Liver (tissue), 9 donors: Measurements from ENCODE around the gene VEPH1. TPM values are rescaled to one million over a fixed set of nuclear protein-coding genes. Genes with fewer than 3 reads are reported as not detected.

ENCODE experiments used
- DNase-seq: peaks from one replicate; pipeline ENCODE4 v3.0.0-alpha.2; 2017; ENCODE audit warnings: low spot score
- H3K27ac ChIP-seq, 2 donors: one replicate each; pipeline ENCODE4 v1.7.0; 2013; ENCODE audit warnings: inconsistent platforms in 2 of 2, low read length in 2 of 2, control low read depth in 1 of 2, low read depth in 1 of 2, mild to moderate bottlenecking in 1 of 2
- H3K27me3 ChIP-seq, 4 donors: one replicate each; pipeline versions ENCODE4 v1.6.1 to v1.7.0; 2013; ENCODE audit warnings: low read length in 3 of 4, inconsistent platforms in 1 of 4, mild to moderate bottlenecking in 1 of 4, moderate library complexity in 1 of 4; ENCODE audit not compliant: control insufficient read depth in 4 of 4, insufficient read depth in 4 of 4
- H3K36me3 ChIP-seq, 4 donors: one replicate each; pipeline versions ENCODE4 v1.6.1 to v1.7.0; 2013; ENCODE audit warnings: low read length in 3 of 4, mild to moderate bottlenecking in 3 of 4, low read depth in 1 of 4, moderate library complexity in 1 of 4; ENCODE audit not compliant: control insufficient read depth in 4 of 4, insufficient read depth in 3 of 4
- H3K4me1 ChIP-seq, 4 donors: one replicate each; pipeline versions ENCODE4 v1.6.1 to v1.7.0; 2013; ENCODE audit warnings: low read length in 3 of 4, mild to moderate bottlenecking in 3 of 4, moderate library complexity in 1 of 4; ENCODE audit not compliant: control insufficient read depth in 4 of 4, insufficient read depth in 4 of 4
- H3K4me3 ChIP-seq, 3 donors: one replicate each; pipeline versions ENCODE4 v1.6.1 to v1.7.0; 2013; ENCODE audit warnings: low read length in 3 of 3, control low read depth in 1 of 3, low read depth in 1 of 3, mild to moderate bottlenecking in 1 of 3
- H3K9ac ChIP-seq, 2 donors: one replicate each; pipeline ENCODE4 v1.7.0; 2013; ENCODE audit warnings: low read length in 2 of 2, mild to moderate bottlenecking in 2 of 2, moderate library complexity in 2 of 2, control low read depth in 1 of 2, low read depth in 1 of 2
- H3K9me3 ChIP-seq, 4 donors: one replicate each; pipeline versions ENCODE4 v1.6.1 to v1.7.0; 2013; ENCODE audit warnings: low read length in 3 of 4; ENCODE audit not compliant: control insufficient read depth in 4 of 4
- ATF3 ChIP-seq: IDR thresholded peaks from 2 replicates; pipeline ENCODE4 v1.6.1; 2016; ENCODE audit warnings: antibody characterized with exemption
- CTCF ChIP-seq: fragments of 150-350 bp; IDR thresholded peaks from 2 replicates; pipeline ENCODE4 v1.5.1; 2017; ENCODE audit warnings: improper control_type of control experiment, low read depth, low read length; ENCODE audit not compliant: missing input control
- EGR1 ChIP-seq, 2 donors: IDR thresholded peaks; 2 replicates each; pipeline ENCODE4 v1.6.1; 2016 to 2018; ENCODE audit warnings: antibody characterized with exemption in 2 of 2, low read depth in 2 of 2
- FOXA1 ChIP-seq: IDR thresholded peaks from 2 replicates; pipeline ENCODE4 v1.6.1; 2016; ENCODE audit warnings: antibody characterized with exemption
- FOXA2 ChIP-seq: IDR thresholded peaks from 2 replicates; pipeline ENCODE4 v1.6.1; 2016; ENCODE audit warnings: antibody characterized with exemption
- GABPA ChIP-seq, 2 donors: IDR thresholded peaks in 1 of 2; conservative IDR thresholded peaks in 1 of 2; 2 replicates each; pipeline ENCODE4 v1.6.1; 2016; ENCODE audit warnings: antibody characterized with exemption in 2 of 2, mild to moderate bottlenecking in 1 of 2, moderate library complexity in 1 of 2
- NR2F2 ChIP-seq: IDR thresholded peaks from 2 replicates; pipeline ENCODE4 v1.6.1; 2016; ENCODE audit warnings: antibody characterized with exemption
- RAD21 ChIP-seq, 2 donors: IDR thresholded peaks; 2 replicates each; pipeline ENCODE4 v1.6.1; 2016; ENCODE audit warnings: antibody characterized with exemption in 2 of 2, mild to moderate bottlenecking in 2 of 2
- polyA plus RNA-seq, 2 donors: library from polyadenylated mRNA; stranded (reverse) in 1 of 2; unstranded in 1 of 2; fragments of 200-250 nt in 1 of 2; fragments of >200 nt in 1 of 2; fragmentation: Nextera tagmentation in 1 of 2; extraction: Ambion mirVana in 1 of 2; gene quantifications; one replicate each; pipeline versions ENCODE4 v1.2.1 to v1.2.3, GENCODE V29; 2013 to 2015
- total RNA-seq, 2 donors: library from RNA; depleted of rRNA; stranded (reverse); fragments of >200 nt; gene quantifications; one replicate each; pipeline ENCODE4 v1.2.3, GENCODE V29; 2014
- TF ChIP-seq, protein P1 (sequence below): IDR thresholded peaks from 2 replicates; pipeline ENCODE4 v1.6.1; 2016; ENCODE audit warnings: antibody characterized with exemption
- TF ChIP-seq, protein P2 (sequence below): IDR thresholded peaks from 2 replicates; pipeline ENCODE4 v1.6.1; 2016; ENCODE audit warnings: antibody characterized with exemption, mild to moderate bottlenecking
- TF ChIP-seq, protein P3 (sequence below): IDR thresholded peaks from 2 replicates; pipeline ENCODE4 v1.6.1; 2016; ENCODE audit warnings: antibody characterized with exemption
- donor health status: healthy.
- donor health status: healthy.
- donor health status: healthy.
- donor health status: healthy.
- donor health status: healthy.

Gene VEPH1
- total and polyA plus RNA-seq, 4 donors = 0.60 to 3.3 (median 1.2) TPM

GRCh38 chr3:157280786-157281185, 222.4 kb downstream of the VEPH1 start (continued):
- TF ChIP-seq, protein P1, sequence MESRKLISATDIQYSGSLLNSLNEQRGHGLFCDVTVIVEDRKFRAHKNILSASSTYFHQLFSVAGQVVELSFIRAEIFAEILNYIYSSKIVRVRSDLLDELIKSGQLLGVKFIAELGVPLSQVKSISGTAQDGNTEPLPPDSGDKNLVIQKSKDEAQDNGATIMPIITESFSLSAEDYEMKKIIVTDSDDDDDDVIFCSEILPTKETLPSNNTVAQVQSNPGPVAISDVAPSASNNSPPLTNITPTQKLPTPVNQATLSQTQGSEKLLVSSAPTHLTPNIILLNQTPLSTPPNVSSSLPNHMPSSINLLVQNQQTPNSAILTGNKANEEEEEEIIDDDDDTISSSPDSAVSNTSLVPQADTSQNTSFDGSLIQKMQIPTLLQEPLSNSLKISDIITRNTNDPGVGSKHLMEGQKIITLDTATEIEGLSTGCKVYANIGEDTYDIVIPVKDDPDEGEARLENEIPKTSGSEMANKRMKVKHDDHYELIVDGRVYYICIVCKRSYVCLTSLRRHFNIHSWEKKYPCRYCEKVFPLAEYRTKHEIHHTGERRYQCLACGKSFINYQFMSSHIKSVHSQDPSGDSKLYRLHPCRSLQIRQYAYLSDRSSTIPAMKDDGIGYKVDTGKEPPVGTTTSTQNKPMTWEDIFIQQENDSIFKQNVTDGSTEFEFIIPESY = no peak
- TF ChIP-seq NR2F2 (no peak), FOXA1 (no peak)

DNA sequence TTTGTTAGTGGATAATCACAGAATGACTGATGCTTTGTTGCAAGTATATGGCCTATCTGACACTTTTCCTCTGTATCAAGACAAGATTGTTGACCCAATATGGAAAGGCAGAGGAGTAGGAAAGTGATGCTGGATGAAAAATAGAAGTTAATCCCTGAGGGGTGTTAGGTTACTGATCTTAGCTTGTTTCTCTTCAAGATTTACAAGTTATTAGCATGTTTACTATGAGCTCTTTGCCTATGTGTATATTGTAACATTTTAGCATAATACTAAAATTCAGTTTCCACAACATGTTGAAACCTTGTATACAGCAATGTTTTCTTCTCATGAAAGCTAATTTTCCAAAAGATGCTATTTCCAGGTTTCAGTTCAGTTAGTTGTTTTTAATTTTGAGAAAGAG, 222.9 kb downstream of the VEPH1 start:
- Histone ChIP-seq H3K9ac (no peak overlapping the region), H3K4me1 (no peaks in the 10 kb centered on the region), H3K36me3 (no peaks in the 10 kb centered on the region)

More for the DNA sequence above, 222.9 kb downstream of the VEPH1 start:
- no peaks in the 10 kb centered on the region for H3K27me3 ChIP-seq
- no peak overlapping the region for H3K27ac ChIP-seq
- DNase-seq = no peak
- no peak for TF ChIP-seq GABPA (IDR thresholded peaks at IDR 0.05 in 1 of 2, conservative IDR thresholded peaks at IDR 0.05 in 1 of 2)
- TF ChIP-seq CTCF = no peak
- TF ChIP-seq, protein P2, sequence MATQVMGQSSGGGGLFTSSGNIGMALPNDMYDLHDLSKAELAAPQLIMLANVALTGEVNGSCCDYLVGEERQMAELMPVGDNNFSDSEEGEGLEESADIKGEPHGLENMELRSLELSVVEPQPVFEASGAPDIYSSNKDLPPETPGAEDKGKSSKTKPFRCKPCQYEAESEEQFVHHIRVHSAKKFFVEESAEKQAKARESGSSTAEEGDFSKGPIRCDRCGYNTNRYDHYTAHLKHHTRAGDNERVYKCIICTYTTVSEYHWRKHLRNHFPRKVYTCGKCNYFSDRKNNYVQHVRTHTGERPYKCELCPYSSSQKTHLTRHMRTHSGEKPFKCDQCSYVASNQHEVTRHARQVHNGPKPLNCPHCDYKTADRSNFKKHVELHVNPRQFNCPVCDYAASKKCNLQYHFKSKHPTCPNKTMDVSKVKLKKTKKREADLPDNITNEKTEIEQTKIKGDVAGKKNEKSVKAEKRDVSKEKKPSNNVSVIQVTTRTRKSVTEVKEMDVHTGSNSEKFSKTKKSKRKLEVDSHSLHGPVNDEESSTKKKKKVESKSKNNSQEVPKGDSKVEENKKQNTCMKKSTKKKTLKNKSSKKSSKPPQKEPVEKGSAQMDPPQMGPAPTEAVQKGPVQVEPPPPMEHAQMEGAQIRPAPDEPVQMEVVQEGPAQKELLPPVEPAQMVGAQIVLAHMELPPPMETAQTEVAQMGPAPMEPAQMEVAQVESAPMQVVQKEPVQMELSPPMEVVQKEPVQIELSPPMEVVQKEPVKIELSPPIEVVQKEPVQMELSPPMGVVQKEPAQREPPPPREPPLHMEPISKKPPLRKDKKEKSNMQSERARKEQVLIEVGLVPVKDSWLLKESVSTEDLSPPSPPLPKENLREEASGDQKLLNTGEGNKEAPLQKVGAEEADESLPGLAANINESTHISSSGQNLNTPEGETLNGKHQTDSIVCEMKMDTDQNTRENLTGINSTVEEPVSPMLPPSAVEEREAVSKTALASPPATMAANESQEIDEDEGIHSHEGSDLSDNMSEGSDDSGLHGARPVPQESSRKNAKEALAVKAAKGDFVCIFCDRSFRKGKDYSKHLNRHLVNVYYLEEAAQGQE = no peak
- TF ChIP-seq, protein P1 = no peak
- TF ChIP-seq, protein P3, sequence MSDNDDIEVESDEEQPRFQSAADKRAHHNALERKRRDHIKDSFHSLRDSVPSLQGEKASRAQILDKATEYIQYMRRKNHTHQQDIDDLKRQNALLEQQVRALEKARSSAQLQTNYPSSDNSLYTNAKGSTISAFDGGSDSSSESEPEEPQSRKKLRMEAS = no peak
- TF ChIP-seq EGR1 (IDR thresholded peaks at IDR 0.05; ENCODE audit: low read depth in 2 of 2) = no peak
- TF ChIP-seq RAD21 (IDR thresholded peaks at IDR 0.05) = no peak
- no peak for TF ChIP-seq ATF3
- TF ChIP-seq FOXA2 = no peak
- H3K9me3 ChIP-seq = no peaks in the 10 kb centered on the region
- H3K4me3 ChIP-seq = no peak overlapping the region
